B cell (primary cell): Measurements from ENCODE around the gene CDCA8. TPM values are rescaled to one million over a fixed set of nuclear protein-coding genes. Genes with fewer than 3 reads are reported as not detected.

ENCODE experiments used
- ATAC-seq: fragments of 200-7000 bp; cut with Tn5 transposase; one replicate; pipeline ENCODE4 v1.10.0; 2021; ENCODE audit warnings: low read depth, mild to moderate bottlenecking, moderate number of reproducible peaks, moderate library complexity
- CTCF ChIA-PET: fragments of 350-600 bp; sonication (Branson Sonifier 250); formaldehyde crosslinking; loops from one replicate; lab custom pipeline; 2021; ENCODE audit warnings: antibody characterized with exemption, inconsistent platforms; lab: Charles Lee
- POLR2A ChIA-PET: fragments of 350-600 bp; sonication (Branson Sonifier 250); formaldehyde crosslinking; loops from one replicate; lab custom pipeline; 2021; ENCODE audit warnings: antibody characterized with exemption; lab: Charles Lee
- DNase-seq: peaks from one replicate; pipeline ENCODE4 v3.0.0; 2013
- H2AFZ ChIP-seq: 2 replicates; pipeline ENCODE4 v1.6.1; 2012; ENCODE audit warnings: mild to moderate bottlenecking, low read depth, low read length; ENCODE audit not compliant: insufficient read depth, poor library complexity, severe bottlenecking
- H3K27ac ChIP-seq, 2 donors: 1 replicate in 1 of 2; 2 replicates in 1 of 2; pipeline ENCODE4 v1.5.1; 2012 to 2013; ENCODE audit warnings: low read length in 2 of 2, mild to moderate bottlenecking in 2 of 2, moderate library complexity in 1 of 2
- H3K27me3 ChIP-seq, 4 experiments: fragments of 200-600 bp in 1 of 4; sonication (generic) in 1 of 4; replicated peaks in 1 of 4; 1 replicate in 2 of 4; 2 replicates in 2 of 4; pipeline versions ENCODE4 v1.6.1 to v1.7.0; 2013 to 2016; ENCODE audit warnings: low read length in 3 of 4, mild to moderate bottlenecking in 2 of 4, mixed read lengths in 1 of 4, moderate library complexity in 1 of 4; ENCODE audit not compliant: insufficient read depth in 4 of 4, control insufficient read depth in 3 of 4; ENCODE audit errors: control extremely low read depth in 1 of 4
- H3K36me3 ChIP-seq, 2 experiments: replicated peaks in 1 of 2; 1 replicate in 1 of 2; 2 replicates in 1 of 2; pipeline versions ENCODE4 v1.6.1 to v1.7.1; 2013; ENCODE audit warnings: low read length in 1 of 2; ENCODE audit not compliant: insufficient read depth in 2 of 2, control insufficient read depth in 1 of 2; ENCODE audit errors: control extremely low read depth in 1 of 2, extremely low read depth in 1 of 2
- H3K4me1 ChIP-seq, 2 donors: fragments of 200-600 bp in 1 of 2; sonication (generic) in 1 of 2; 1 replicate in 1 of 2; 2 replicates in 1 of 2; pipeline versions ENCODE4 v1.5.1 to v1.6.1; 2013 to 2017; ENCODE audit warnings: low read length in 2 of 2; ENCODE audit not compliant: control insufficient read depth in 2 of 2, insufficient read depth in 2 of 2
- H3K4me2 ChIP-seq: replicated peaks from 2 replicates; pipeline ENCODE3; 2012; ENCODE audit warnings: mild to moderate bottlenecking, low read depth, low read length; ENCODE audit not compliant: poor library complexity, severe bottlenecking
- H3K4me3 ChIP-seq, 5 experiments: fragments of 200-600 bp in 1 of 5; sonication (generic) in 1 of 5; 1 replicate in 3 of 5; 2 replicates in 2 of 5; pipeline versions ENCODE4 v1.5.1 to v1.7.0; 2011 to 2016; ENCODE audit warnings: low read length in 4 of 5, mild to moderate bottlenecking in 4 of 5, low read depth in 2 of 5, control low read depth in 1 of 5, moderate library complexity in 1 of 5; ENCODE audit not compliant: insufficient read depth in 1 of 5; ENCODE audit errors: control extremely low read depth in 1 of 5, extremely low read depth in 1 of 5
- H3K79me2 ChIP-seq: fragments of 200-600 bp; sonication (generic); one replicate; pipeline ENCODE4 v1.6.0; 2016; ENCODE audit warnings: low read length; ENCODE audit not compliant: control insufficient read depth, insufficient read depth
- H3K9ac ChIP-seq: fragments of 200-600 bp; sonication (generic); 2 replicates; pipeline ENCODE4 v1.6.1; 2017; ENCODE audit warnings: mild to moderate bottlenecking, low read length, moderate library complexity
- H3K9me3 ChIP-seq, 3 donors: one replicate each; pipeline versions ENCODE4 v1.6.1 to v1.7.1; 2013; ENCODE audit warnings: low read length in 2 of 3; ENCODE audit not compliant: control insufficient read depth in 2 of 3, insufficient read depth in 1 of 3; ENCODE audit errors: control extremely low read depth in 1 of 3
- H4K20me1 ChIP-seq: 2 replicates; pipeline ENCODE4 v1.6.0; 2012; ENCODE audit warnings: mild to moderate bottlenecking, low read length; ENCODE audit not compliant: insufficient read depth, control insufficient read depth, poor library complexity, severe bottlenecking
- H3K27ac Mint-ChIP-seq: one replicate; pipeline ENCODE4 v1.8.0; 2021; ENCODE audit warnings: mixed read lengths
- H3K27me3 Mint-ChIP-seq: one replicate; pipeline ENCODE4 v1.8.0; 2021; ENCODE audit warnings: mixed read lengths
- H3K4me1 Mint-ChIP-seq: one replicate; pipeline ENCODE4 v1.8.0; 2021; ENCODE audit warnings: mixed read lengths
- H3K4me3 Mint-ChIP-seq: one replicate; pipeline ENCODE4 v1.8.0; 2021; ENCODE audit warnings: mixed read lengths
- H3K9me3 Mint-ChIP-seq: one replicate; pipeline ENCODE4 v1.8.0; 2022; ENCODE audit warnings: mixed read lengths; ENCODE audit not compliant: insufficient read depth
- EZH2 ChIP-seq: IDR thresholded peaks from 2 replicates; pipeline ENCODE4 v1.6.1; 2012; ENCODE audit warnings: borderline replicate concordance, low read depth, mild to moderate bottlenecking, moderate library complexity, low read length; ENCODE audit not compliant: insufficient read depth, poor library complexity, severe bottlenecking
- WGBS: methylation state at CpG from one replicate; pipeline ENCODE4 v1.1.5; 2013; ENCODE audit warnings: missing lambda C conversion rate; ENCODE audit not compliant: insufficient coverage; 5-methylcytosine and 5-hydroxymethylcytosine counted together
- intact Hi-C: fragments of 100-400 bp; cut with micrococcal nuclease; formaldehyde crosslinking; loops from one replicate; pipeline ENCODE4 v1.10.0; 2022
- polyA plus RNA-seq: library from polyadenylated mRNA; depleted of rRNA; stranded (reverse); fragments of >200 nt; gene quantifications from 2 replicates; pipeline ENCODE4 v1.2.3, GENCODE V29; 2012
- total RNA-seq, 2 donors: library from RNA; stranded (reverse); fragments of 120-200 nt in 1 of 2; gene quantifications; 1 replicate in 1 of 2; 2 replicates in 1 of 2; pipeline versions ENCODE4 v1.2.3 to v1.2.4, GENCODE V29; 2013 to 2022
- TF ChIP-seq, protein P1 (sequence below): fragments of 200-600 bp; IDR thresholded peaks from one replicate; pipeline ENCODE4 v1.8.0; 2022; ENCODE audit warnings: antibody characterized with exemption, mild to moderate bottlenecking

Gene CDCA8
- total and polyA plus RNA-seq, 2 donors (not counting 1 experiment from before 2014, with no cell fraction given) = 1.3 to 1.6 TPM

DNA sequence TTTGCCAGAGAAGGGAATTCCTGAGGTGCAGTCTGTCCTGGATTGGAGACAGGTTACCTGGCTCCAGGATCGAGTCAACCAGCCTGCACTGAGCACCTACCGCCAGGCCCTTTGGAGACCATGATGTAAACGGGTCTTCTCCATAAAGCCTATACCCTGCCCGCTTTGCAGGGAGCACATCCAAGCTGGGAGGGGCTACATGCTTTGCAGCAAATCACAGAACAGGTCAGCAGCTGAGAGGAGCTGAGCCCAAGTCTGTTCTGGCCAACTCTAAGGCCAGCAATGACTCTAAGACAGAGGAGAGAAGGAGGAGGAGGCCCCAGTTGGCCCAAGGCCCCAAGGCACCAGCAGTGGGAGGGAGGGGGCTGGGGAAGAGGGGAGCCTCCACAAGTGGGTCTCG lies 42.1 kb upstream of the CDCA8 start:
- Mint-ChIP-seq H3K4me1 (no peaks in the 10 kb centered on the region), H3K9me3 (no peaks in the 10 kb centered on the region), H3K27ac (no peak overlapping the region), H3K4me3 (no peak overlapping the region), H3K27me3 (peaks cover 15% of the 10 kb centered on the region)
- no peaks in the 10 kb centered on the region for H3K27me3 ChIP-seq
- H3K4me1 ChIP-seq = no peaks in the 10 kb centered on the region
- TF ChIP-seq, protein P1, sequence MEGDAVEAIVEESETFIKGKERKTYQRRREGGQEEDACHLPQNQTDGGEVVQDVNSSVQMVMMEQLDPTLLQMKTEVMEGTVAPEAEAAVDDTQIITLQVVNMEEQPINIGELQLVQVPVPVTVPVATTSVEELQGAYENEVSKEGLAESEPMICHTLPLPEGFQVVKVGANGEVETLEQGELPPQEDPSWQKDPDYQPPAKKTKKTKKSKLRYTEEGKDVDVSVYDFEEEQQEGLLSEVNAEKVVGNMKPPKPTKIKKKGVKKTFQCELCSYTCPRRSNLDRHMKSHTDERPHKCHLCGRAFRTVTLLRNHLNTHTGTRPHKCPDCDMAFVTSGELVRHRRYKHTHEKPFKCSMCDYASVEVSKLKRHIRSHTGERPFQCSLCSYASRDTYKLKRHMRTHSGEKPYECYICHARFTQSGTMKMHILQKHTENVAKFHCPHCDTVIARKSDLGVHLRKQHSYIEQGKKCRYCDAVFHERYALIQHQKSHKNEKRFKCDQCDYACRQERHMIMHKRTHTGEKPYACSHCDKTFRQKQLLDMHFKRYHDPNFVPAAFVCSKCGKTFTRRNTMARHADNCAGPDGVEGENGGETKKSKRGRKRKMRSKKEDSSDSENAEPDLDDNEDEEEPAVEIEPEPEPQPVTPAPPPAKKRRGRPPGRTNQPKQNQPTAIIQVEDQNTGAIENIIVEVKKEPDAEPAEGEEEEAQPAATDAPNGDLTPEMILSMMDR = no peak
- TF ChIP-seq EZH2 = no peak
- H3K4me2 ChIP-seq = no peak overlapping the region
- no peaks in the 10 kb centered on the region for H3K36me3 ChIP-seq
- no peaks in the 10 kb centered on the region for H3K9me3 ChIP-seq
- intact Hi-C loops = no loop called here
- H3K27ac ChIP-seq = no peak overlapping the region
- H3K4me3 ChIP-seq = no peak overlapping the region
- POLR2A ChIA-PET = no interaction called here
- CTCF ChIA-PET = no interaction called here
- no peak overlapping the region for H3K9ac ChIP-seq
- no peaks in the 10 kb centered on the region for H4K20me1 ChIP-seq
- H3K79me2 ChIP-seq = no peaks in the 10 kb centered on the region
- ATAC-seq = no peak
- no peak overlapping the region for H2AFZ ChIP-seq
- WGBS = 90% methylated on average over 4 of the region's 5 CpGs
- DNase-seq = no peak

DNA sequence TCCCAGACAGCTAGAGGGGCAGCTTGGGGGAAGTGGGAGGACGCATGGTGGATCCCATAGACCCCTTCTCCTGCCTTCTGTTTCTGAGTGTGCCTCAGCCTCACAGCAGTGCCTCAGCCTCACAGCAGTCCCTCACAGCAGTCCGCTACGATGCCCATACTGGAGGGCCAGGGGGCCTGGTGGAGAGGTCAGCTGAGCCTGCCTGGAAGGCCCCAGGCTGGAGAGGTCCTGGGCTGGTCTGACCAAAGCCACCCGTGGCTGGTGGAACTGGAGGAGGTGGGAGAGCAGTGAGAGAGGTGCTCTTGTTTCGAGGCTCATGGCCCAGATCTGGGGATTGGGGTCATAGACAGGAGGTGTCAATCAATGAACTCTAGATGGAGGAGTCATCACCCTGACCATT lies 41.6 kb upstream of the CDCA8 start:
- Histone ChIP-seq H3K4me1 (no peaks in the 10 kb centered on the region), H3K9ac (no peak overlapping the region), H2AFZ (no peak overlapping the region), H4K20me1 (no peaks in the 10 kb centered on the region), H3K36me3 (no peaks in the 10 kb centered on the region), H3K27ac (no peak overlapping the region), H3K4me2 (no peak overlapping the region), H3K4me3 (no peak overlapping the region), H3K9me3 (no peaks in the 10 kb centered on the region), H3K79me2 (no peaks in the 10 kb centered on the region), H3K27me3 (no peaks in the 10 kb centered on the region)
- H3K9me3 Mint-ChIP-seq = no peaks in the 10 kb centered on the region
- peaks cover 15% of the 10 kb centered on the region for H3K27me3 Mint-ChIP-seq
- POLR2A ChIA-PET = no interaction called here
- ATAC-seq (no peak), DNase-seq (no peak)
- H3K27ac Mint-ChIP-seq = no peak overlapping the region
- no peak overlapping the region for H3K4me3 Mint-ChIP-seq
- WGBS = 76% methylated on average over 4 of the region's 5 CpGs
- no peaks in the 10 kb centered on the region for H3K4me1 Mint-ChIP-seq
- TF ChIP-seq, protein P1 = no peak
- no peak for TF ChIP-seq EZH2
- CTCF ChIA-PET = no interaction called here
- intact Hi-C loops = no loop called here
